Fibroblast of skin of abdomen (primary cell): Measurements from ENCODE around the gene WRAP73.

Experiments used
- DNase-seq: peaks from one replicate; pipeline ENCODE4 v3.0.0-alpha.2; 2013

WRAP73 gene

GRCh38 chr1:3668585-3669300, 18.8 kb upstream of the WRAP73 start:
- DNase-seq: no peak

GRCh38 chr1:3668148-3668547, 18.2 kb upstream of the WRAP73 start:
- no peak for DNase-seq

GRCh38 chr1:3664700-3665375, 14.9 kb upstream of the WRAP73 start:
- DNase-seq: no peak

GRCh38 chr1:3663999-3664699, 14.2 kb upstream of the WRAP73 start:
- no peak for DNase-seq

GRCh38 chr1:3662080-3662671, 12.3 kb upstream of the WRAP73 start:
- DNase-seq: no peak

- DNase-seq: no peak
Measured at GRCh38 chr1:3661631-3662030, 11.7 kb upstream of the WRAP73 start.

GRCh38 chr1:3660704-3661103, 10.8 kb upstream of the WRAP73 start:
- no peak for DNase-seq

- no peak for DNase-seq
Measured at GRCh38 chr1:3659093-3659492, 9.2 kb upstream of the WRAP73 start.

- no peak for DNase-seq
Measured at GRCh38 chr1:3658231-3658615, 8.3 kb upstream of the WRAP73 start.

GRCh38 chr1:3657578-3658230, 7.8 kb upstream of the WRAP73 start:
- no peak for DNase-seq

GRCh38 chr1:3657096-3657475, 7.2 kb upstream of the WRAP73 start:
- no peak for DNase-seq

- DNase-seq: no peak
Measured at GRCh38 chr1:3656450-3657095, 6.7 kb upstream of the WRAP73 start.

GRCh38 chr1:3654549-3655281, 4.8 kb upstream of the WRAP73 start:
- DNase-seq: no peak

- no peak for DNase-seq
Measured at GRCh38 chr1:3653286-3653618, 3.3 kb upstream of the WRAP73 start.

- no peak for DNase-seq
Measured at GRCh38 chr1:3652548-3653285, 2.8 kb upstream of the WRAP73 start.

- no peak for DNase-seq
Measured at GRCh38 chr1:3651930-3652547, 2.1 kb upstream of the WRAP73 start, which contains the start of gene TP73. TP73 (plus strand) TSS chr1:3652516; CDS start chr1:3682366, 29,850 bp downstream.

GRCh38 chr1:3651026-3651929, 1.4 kb upstream of the WRAP73 start:
- DNase-seq: no peak

GRCh38 chr1:3650248-3651025, 534 bp upstream of the WRAP73 start:
- DNase-seq: no peak

GRCh38 chr1:3646596-3646995, 3.3 kb downstream of the WRAP73 start:
- DNase-seq: no peak
